Right forelimb (tissue), 1 donor: Measurements from ENCODE around the gene ENG.
"Not testable (repeated sequence)": the region's sequence is repeated elsewhere in the genome, so short reads cannot be mapped to it uniquely, and the experiment has no call there.

Experiments used
- DNase-seq: peaks from one replicate; pipeline ENCODE4 v3.0.0-alpha.2; 2018

The ENG gene

GRCh38 chr9:127841087-127841835 lies 13.2 kb downstream of the ENG start:
- DNase-seq: no peak

DNA sequence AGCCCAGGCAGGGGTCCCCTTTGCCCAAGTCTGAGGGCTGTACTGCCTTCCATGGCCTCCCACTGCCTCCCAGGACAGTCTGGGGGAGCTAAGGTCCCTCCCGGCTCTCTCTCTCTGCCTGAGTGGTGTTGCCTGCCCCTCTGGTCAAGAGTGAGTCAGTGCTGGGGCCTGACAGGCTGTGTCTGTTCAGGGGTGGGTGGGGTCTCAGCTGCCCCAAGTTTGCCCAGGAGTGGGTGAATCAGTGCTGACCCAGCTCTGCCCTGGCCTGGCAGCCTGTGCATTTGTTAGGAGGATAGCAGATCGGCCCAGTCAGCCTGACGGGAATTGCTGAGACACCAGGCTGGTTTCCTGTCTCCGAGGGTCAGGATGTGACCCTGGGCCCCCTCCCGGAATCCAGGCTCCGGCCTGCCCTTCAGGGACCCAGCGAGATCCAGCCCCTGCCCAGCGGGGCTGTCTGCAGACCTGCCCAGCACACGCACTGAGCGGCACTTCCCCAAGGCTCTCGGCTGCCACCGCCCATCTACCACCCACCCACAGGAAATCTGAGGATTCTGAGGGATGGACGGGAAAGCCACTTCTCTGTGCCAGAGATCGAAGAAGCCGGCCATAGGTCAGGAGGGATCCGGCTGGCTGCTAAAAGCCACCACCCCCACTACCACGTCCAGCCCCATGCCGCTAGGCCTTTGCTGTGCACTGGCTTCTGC lies 15.9 kb downstream of the ENG start:
- no peak for DNase-seq

DNA sequence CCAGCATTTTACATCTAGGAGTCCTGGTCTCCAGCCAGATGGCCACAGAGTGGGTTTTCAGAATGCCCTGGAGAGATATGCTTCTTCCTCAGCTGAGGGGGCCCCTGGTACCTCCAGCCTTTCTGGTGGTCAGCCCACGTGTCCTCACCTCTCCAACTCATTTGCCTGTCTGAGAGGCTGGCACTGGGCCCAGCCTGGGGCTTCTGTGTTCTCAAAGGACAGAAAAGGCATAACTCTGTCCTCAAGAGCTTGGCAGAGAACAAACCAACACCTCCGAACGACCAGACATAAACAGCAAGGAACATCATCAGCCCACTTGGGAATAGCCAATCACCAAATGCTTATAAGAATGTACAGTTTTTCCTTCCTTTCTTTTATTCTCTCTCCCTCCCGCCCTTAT lies 17.1 kb downstream of the ENG start:
- DNase-seq: no peak

DNA sequence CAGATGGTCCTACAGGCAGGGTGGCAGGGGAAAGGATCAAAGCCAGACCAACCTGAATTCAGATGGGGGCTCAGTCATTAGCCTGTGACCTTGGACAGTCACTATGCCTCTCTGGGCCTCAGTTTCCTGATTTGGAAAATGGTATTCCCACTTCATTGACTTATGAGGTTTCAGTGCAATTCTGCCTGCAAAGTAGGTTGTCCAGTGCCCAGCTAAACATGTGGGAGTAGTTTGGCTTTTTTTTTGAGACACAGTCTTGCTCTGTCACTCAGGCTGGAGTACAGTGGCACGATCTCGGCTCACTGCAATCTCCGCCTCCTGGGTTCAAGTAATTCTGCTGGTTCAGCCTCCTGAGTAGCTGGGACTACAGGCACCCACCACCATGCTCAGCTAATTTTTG lies 17.9 kb downstream of the ENG start:
- DNase-seq: not testable (repeated sequence)

DNA sequence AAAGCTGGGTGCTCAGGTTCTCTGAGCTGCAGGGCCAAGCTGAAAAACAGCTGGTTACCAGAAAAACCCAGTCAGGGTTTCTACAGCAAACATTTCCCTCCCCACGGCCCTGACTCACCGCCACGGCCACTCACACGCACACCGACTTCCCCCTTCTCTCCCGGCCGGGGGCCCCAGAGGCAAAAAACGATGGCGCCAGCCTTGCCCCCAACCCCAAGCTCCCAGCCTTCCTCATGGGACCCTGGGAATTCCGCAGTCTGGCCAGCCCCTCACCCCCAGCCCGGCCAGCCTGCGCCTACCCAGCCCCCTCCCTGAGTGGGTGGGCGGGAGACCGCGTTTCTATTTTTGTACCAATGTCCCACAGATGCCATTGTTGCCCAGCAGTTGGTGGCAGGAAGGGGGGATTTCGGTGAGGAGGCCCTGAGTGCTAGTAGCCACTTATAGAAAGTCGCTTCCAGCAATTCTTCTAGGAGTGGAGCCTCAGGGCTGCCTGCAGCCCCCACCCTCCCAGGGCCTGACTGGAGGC lies 18.4 kb downstream of the ENG start:
- peak; percentile 65 for DNase-seq

GRCh38 chr9:127833555-127833954 lies 20.9 kb downstream of the ENG start:
- no peak for DNase-seq

GRCh38 chr9:127832248-127832647 lies 22.2 kb downstream of the ENG start:
- no peak for DNase-seq

DNA sequence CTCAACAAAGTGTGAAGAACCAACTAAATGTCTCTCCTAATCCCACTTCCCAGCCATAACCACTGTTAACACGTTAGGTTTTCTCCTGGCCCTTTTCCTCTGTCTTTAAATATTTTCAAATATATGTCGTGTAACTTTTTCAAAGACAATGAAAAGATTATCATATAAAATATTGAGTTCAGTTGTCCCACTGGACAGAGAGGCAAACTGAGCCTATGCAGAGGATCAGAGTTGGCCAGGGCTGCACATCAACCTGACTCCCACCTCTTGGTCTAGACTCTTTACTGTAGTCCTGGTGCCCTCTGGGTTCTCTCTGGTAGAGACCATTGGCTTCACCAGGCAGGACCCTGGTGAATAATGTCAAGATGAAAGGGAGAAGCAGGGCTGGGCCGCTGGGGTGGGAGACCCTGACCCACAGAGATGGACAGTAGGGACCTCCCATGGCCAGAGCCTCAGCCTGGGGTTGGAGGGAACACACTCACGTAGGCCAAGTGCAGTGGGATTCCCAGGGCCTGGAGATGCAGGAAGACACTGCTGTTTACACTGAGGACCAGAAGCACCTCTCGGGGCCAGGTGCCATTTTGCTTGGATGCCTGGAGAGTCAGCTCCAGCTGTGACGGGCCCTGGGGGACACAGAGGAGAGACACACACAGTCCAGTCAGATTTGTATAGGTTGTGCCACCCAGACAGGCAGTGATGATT lies 25.1 kb downstream of the ENG start:
- no peak for DNase-seq

GRCh38 chr9:127828262-127829031 lies 26.0 kb downstream of the ENG start:
- DNase-seq: peak; percentile 87

DNA sequence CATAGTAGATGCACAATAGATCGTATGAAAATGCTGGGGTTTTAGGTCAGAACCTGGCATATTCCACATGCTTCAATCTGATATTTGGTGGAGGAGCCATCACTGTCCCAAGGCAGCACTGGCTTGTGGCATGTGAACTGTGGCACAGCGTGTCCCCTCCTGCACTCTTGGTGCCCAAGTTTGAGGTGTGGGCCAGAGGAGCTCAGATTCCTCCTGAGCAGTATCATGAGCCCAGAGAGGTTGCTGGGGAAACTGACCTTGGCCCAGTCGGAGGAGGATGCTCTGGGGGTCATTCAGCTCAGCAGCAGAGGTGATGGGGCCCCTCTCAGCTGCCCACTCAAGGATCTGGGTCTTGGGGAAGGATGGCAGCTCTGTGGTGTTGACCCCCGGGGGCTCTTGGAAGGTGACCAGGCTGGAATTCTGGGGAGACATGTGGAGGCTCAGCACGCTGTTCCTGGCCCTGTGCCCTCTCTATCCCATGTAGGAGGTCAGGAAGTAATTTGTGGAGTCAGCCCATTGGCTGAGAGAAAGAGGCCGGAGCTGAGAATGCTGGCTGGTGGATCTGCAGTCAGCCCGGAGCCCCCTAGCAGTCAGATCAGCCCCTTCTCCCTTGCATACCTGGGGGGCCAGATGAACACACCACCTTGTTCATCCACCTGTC lies 28.1 kb downstream of the ENG start:
- no peak for DNase-seq

- no peak for DNase-seq
Measured at GRCh38 chr9:127825319-127826051, 29.0 kb downstream of the ENG start.

- DNase-seq: no peak
Measured at GRCh38 chr9:127822108-127822507, 32.4 kb downstream of the ENG start.

DNA sequence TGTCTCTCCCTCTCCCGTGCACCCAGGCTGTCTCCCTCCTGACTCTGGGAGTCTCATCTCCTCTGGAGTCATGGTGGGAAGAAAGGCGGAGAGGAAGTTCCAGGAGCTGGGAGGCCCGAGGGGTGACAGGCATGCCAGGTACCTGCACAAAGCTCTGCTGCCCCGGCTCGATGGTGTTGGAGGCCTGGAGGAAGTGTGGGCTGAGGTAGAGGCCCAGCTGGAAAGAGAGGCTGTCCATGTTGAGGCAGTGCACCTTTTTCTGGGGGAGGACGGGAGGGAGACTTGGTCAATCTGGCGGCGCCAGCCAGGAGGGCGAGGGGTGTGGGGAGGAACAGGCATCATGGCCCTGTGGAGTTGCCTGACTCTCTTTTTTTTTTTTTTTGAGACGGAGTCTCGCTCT lies 35.9 kb downstream of the ENG start:
- no peak for DNase-seq

GRCh38 chr9:127817881-127818434 lies 36.5 kb downstream of the ENG start:
- DNase-seq: peak; percentile 70

DNA sequence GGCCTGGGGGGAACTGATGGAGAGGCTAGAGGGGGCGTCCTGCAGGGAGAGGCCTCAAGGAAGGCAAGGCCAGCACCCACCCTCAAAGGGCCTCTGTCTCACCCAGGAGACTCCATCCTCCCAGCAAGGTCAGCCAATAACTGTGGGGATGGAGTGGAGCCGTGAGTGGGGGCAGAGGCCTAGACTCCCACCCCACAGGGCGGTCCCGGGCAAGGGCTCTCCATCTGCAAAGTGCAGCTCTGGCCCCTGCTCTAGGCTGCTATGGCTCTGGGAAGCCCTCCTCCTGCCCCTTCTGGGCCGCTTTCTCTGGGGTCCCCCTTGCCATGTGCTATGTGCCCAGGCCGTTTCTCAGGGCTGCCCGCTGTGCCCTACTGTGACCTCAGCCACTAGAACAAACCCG lies 37.7 kb downstream of the ENG start:
- DNase-seq: no peak

GRCh38 chr9:127816362-127816725 lies 38.1 kb downstream of the ENG start:
- no peak for DNase-seq

- DNase-seq: no peak
Measured at GRCh38 chr9:127815512-127816361, 38.7 kb downstream of the ENG start.

GRCh38 chr9:127814619-127815511 lies 39.6 kb downstream of the ENG start:
- no peak for DNase-seq

DNA sequence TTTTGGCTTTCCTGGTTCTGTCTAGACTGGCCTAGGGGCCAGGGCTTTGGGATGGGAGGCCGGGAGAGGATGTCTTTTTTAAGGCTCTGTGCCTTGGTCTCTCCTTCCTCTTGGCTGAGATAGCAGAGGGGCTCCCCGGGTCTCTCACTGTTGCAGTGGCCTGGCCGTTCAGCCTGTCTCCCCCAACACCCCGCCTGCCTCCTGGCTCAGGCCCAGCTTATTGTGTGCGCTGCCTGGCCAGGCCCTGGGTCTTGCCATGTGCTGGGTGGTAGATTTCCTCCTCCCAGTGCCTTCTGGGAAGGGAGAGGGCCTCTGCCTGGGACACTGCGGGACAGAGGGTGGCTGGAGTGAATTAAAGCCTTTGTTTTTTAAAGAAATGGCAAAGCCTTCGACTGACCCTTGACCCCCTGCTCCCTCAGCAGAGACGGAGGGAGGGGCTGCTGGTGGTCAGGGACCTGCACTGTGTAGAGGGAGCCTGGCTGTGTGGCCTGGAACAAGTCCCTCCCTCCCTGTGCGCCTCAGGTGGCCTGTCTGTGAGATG lies 40.7 kb downstream of the ENG start:
- DNase-seq: no peak
